ENCODE data around the gene SRRM3. TPM values are rescaled to one million over a fixed set of nuclear protein-coding genes. Genes with fewer than 3 reads are reported as not detected.
A peak's percentile ranks its signal among the peaks of the same experiment; 100 is the strongest.

Gene SRRM3
- polyA plus RNA-seq, 1 of the 3 experiments (the other 2 are of a cell fraction), result 2.7 TPM

- Histone ChIP-seq H3K9ac (no peak overlapping the region), H3K79me2 (ENCODE audit: insufficient read depth) (no peaks in the 10 kb centered on the region), H3K4me3 (ENCODE audit: low read depth in 2 of 2, low read length in 1 of 2) (no peak overlapping the region), H3K27ac (ENCODE audit: low read depth in 2 of 2, low read length in 1 of 2) (no peak overlapping the region), H3K27me3 (ENCODE audit: insufficient read depth) (no peaks in the 10 kb centered on the region), H3K9me2 (no peaks in the 10 kb centered on the region), H3K36me3 (replicated peaks in 1 of 2; ENCODE audit: control insufficient read depth in 1 of 2, insufficient read depth in 2 of 2, low read length in 1 of 2) (no peaks in the 10 kb centered on the region), H3K4me1 (ENCODE audit: control insufficient read depth in 1 of 2, insufficient read depth in 2 of 2, low read depth in 1 of 2, low read length in 1 of 2) (peaks cover 0 to 12% of the 10 kb centered on the region in 2 experiments; a peak in 1 of 4 replicates), H3F3A (replicated peaks; ENCODE audit: insufficient read depth) (no peaks in the 10 kb centered on the region), H2AFZ (ENCODE audit: low read depth) (no peak overlapping the region), H4K20me1 (ENCODE audit: insufficient read depth) (no peaks in the 10 kb centered on the region), H3K9me3 (no peaks in the 10 kb centered on the region), H3K4me2 (no peak overlapping the region)
- ChIA-PET POLR2A (interaction anchor here (1.1 kb wide), 1 partner anchor 81 kb away, joined by 5 read pairs; no protein-coding TSS in a partner anchor), CTCF (interaction anchor here (1.0 to 9.1 kb wide), 9 partner anchors 18 to 177 kb away, joined by 3 to 103 read pairs (median 8); partner anchors contain the start of gene SRRM3)
- WGBS (ENCODE audit: low lambda C conversion rate), result 69% methylated on average over 7 of the region's 7 CpGs
- TF ChIP-seq USF1 (IDR thresholded peaks at IDR 0.05; ENCODE audit: borderline replicate concordance, low read depth), result no peak
- no peak for TF ChIP-seq RFX5 (IDR thresholded peaks at IDR 0.05; ENCODE audit: low read length)
- TF ChIP-seq RCOR1 (IDR thresholded peaks at IDR 0.05; ENCODE audit: low read length), result no peak
- TF ChIP-seq EP300 (IDR thresholded peaks at IDR 0.05; ENCODE audit: borderline replicate concordance in 1 of 2, low read depth in 1 of 2, low read length in 1 of 2), result peak in 1 of 2 experiments; percentile 83; a peak in 2 of 4 replicates
- TF ChIP-seq PBX3 (IDR thresholded peaks at IDR 0.05), result no peak
- TF ChIP-seq TCF12 (IDR thresholded peaks at IDR 0.05), result no peak
- no peak for DNase-seq
Measured at GRCh38 chr7:76182225-76182960, 19.3 kb upstream of the SRRM3 start.

- ChIA-PET CTCF (interaction anchor here (0.7 to 9.1 kb wide), 11 partner anchors 8 to 132 kb away, joined by 3 to 103 read pairs (median 4); partner anchors contain the start of gene SRRM3), POLR2A (interaction anchor here (0.7 to 2.0 kb wide), 14 partner anchors 12 to 174 kb away, joined by 3 to 15 read pairs (median 5); partner anchors contain the start of genes HSPB1, SRRM3 and YWHAG)
- H3K9me2 ChIP-seq, result no peaks in the 10 kb centered on the region
- peak overlapping the region in 1 of 2 experiments; percentile 86; a peak in 2 of 4 replicates for H3K27ac ChIP-seq (ENCODE audit: low read depth in 2 of 2, low read length in 1 of 2)
- DNase-seq, result peak; percentile 83
- H3F3A ChIP-seq (replicated peaks; ENCODE audit: insufficient read depth), result no peaks in the 10 kb centered on the region
- no peak overlapping the region for H3K9ac ChIP-seq
- H3K79me2 ChIP-seq (ENCODE audit: insufficient read depth), result no peaks in the 10 kb centered on the region
- H3K4me2 ChIP-seq, result no peak overlapping the region
- H2AFZ ChIP-seq (ENCODE audit: low read depth), result 0 out of 2 replicates have a peak overlapping the region, but pooled peaks have one; percentile 31
- TF ChIP-seq CHD2 (IDR thresholded peaks at IDR 0.05; ENCODE audit: low read length, partially characterized antibody), result peak; percentile 69
- peak; percentile 13; the same call in 1 of the 2 replicates for TF ChIP-seq SMC3 (IDR thresholded peaks at IDR 0.05; ENCODE audit: low read depth, low read length)
- TF ChIP-seq RCOR1 (IDR thresholded peaks at IDR 0.05; ENCODE audit: low read length), result no peak
- TF ChIP-seq RAD21 (IDR thresholded peaks at IDR 0.05; ENCODE audit: low read length), result peak; percentile 34
- no peak for TF ChIP-seq RFX5 (IDR thresholded peaks at IDR 0.05; ENCODE audit: low read length)
- TF ChIP-seq EP300 (IDR thresholded peaks at IDR 0.05; ENCODE audit: borderline replicate concordance in 1 of 2, low read depth in 1 of 2, low read length in 1 of 2), result peak in 1 of 2 experiments; percentile 43; a peak in 1 of 4 replicates
- TF ChIP-seq CTCF (IDR thresholded peaks at IDR 0.05), result no peak
- TF ChIP-seq IRF3 (IDR thresholded peaks at IDR 0.05; ENCODE audit: low read depth, low read length), result no peak
- TF ChIP-seq MXI1 (IDR thresholded peaks at IDR 0.05; ENCODE audit: low read depth, low read length), result peak; percentile 87
- H3K4me3 ChIP-seq (ENCODE audit: low read depth in 2 of 2, low read length in 1 of 2), result no peak overlapping the region
- H4K20me1 ChIP-seq (ENCODE audit: insufficient read depth), result no peaks in the 10 kb centered on the region
- H3K9me3 ChIP-seq, result no peaks in the 10 kb centered on the region
- 44% methylated on average over 21 of the region's 21 CpGs for WGBS (ENCODE audit: low lambda C conversion rate)
- peaks cover 0 to 9% of the 10 kb centered on the region in 2 experiments; a peak in 1 of 4 replicates for H3K4me1 ChIP-seq (ENCODE audit: control insufficient read depth in 1 of 2, insufficient read depth in 2 of 2, low read depth in 1 of 2, low read length in 1 of 2)
- no peaks in the 10 kb centered on the region for H3K27me3 ChIP-seq (ENCODE audit: insufficient read depth)
- H3K36me3 ChIP-seq (replicated peaks in 1 of 2; ENCODE audit: control insufficient read depth in 1 of 2, insufficient read depth in 2 of 2, low read length in 1 of 2), result no peaks in the 10 kb centered on the region
Measured at GRCh38 chr7:76185187-76185896, 16.4 kb upstream of the SRRM3 start.
